Subcutaneous adipose tissue (tissue), 4 donors: ENCODE measurements around the gene DCXR. TPM values are rescaled to one million over a fixed set of nuclear protein-coding genes. Genes with fewer than 3 reads are reported as not detected.

Experiments
- total RNA-seq, 4 donors: library from RNA; depleted of rRNA; stranded (reverse); fragments of >200 nt; gene quantifications; one replicate each; pipeline ENCODE4 v1.1.0, GENCODE V29; 2016
- TF ChIP-seq, protein P1 (sequence below): fragments of 450-650 bp; IDR thresholded peaks from one replicate; pipeline ENCODE4 v1.5.1; 2016; ENCODE audit warnings: low read depth, mild to moderate bottlenecking, control low read depth, antibody characterized with exemption, moderate library complexity

The DCXR gene
- total RNA-seq, 4 donors from 2014 or later: 157 to 383 (median 255) TPM

DNA sequence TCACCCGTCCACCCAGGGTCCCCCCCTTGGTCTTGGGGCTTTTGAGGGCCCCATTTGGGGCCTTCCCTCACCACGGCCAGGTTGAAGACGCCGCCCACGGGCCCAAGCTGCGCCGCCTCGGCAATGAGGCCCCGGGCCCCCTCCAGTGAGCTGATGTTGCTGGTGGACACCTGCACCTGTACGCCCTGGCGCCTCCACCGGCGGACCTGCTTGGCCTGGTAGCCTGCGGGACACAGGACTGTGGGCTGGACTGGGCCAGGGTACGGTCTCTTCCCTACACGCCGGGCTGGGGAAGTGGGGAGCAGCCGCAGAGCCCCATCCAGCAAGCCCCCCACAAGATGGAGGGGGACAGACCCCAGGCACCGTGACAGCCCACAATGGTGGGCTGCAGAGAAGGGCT lies 45.0 kb upstream of the DCXR start:
- TF ChIP-seq, protein P1, sequence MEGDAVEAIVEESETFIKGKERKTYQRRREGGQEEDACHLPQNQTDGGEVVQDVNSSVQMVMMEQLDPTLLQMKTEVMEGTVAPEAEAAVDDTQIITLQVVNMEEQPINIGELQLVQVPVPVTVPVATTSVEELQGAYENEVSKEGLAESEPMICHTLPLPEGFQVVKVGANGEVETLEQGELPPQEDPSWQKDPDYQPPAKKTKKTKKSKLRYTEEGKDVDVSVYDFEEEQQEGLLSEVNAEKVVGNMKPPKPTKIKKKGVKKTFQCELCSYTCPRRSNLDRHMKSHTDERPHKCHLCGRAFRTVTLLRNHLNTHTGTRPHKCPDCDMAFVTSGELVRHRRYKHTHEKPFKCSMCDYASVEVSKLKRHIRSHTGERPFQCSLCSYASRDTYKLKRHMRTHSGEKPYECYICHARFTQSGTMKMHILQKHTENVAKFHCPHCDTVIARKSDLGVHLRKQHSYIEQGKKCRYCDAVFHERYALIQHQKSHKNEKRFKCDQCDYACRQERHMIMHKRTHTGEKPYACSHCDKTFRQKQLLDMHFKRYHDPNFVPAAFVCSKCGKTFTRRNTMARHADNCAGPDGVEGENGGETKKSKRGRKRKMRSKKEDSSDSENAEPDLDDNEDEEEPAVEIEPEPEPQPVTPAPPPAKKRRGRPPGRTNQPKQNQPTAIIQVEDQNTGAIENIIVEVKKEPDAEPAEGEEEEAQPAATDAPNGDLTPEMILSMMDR: no peak

DNA sequence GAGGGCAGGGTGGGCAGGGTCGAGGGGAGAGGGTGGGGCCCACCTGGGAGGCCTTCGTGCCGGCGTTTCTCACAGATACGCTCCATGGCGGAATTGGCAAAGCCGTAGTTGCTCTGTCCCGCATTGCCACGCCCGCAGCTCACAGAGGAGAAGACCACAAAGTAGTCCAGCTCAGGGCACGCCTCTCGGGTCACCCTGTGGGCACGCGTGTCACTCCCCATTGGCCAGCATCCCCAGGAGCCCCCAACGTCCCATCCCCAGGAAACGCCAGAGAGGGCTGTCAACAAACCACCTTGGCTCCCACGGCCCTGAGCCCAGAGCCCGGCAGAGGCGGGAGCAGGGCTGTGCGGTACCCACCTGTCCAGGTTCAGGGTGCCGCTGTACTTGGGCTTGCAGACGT lies 44.5 kb upstream of the DCXR start:
- TF ChIP-seq, protein P1: no peak

DNA sequence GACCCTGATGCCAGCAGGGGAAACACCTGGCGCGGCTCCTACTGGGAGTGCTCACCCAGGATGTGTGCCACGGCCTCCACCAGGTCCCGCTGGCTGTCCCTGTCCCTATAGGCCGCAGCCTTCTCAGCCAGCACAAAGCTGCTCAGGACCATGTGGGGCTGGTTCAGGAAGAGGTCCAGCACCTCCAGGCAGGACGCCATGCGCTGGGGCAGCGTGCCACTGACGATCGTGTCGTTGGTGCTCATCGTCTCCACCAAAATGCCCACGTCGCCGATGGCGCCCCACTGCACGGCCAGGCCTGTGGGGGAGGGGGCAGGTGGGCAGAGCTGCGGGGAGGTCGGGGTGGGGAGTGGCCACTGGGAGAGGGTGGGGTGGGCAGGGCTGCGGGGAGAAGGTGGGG lies 44.0 kb upstream of the DCXR start:
- TF ChIP-seq, protein P1: no peak

DNA sequence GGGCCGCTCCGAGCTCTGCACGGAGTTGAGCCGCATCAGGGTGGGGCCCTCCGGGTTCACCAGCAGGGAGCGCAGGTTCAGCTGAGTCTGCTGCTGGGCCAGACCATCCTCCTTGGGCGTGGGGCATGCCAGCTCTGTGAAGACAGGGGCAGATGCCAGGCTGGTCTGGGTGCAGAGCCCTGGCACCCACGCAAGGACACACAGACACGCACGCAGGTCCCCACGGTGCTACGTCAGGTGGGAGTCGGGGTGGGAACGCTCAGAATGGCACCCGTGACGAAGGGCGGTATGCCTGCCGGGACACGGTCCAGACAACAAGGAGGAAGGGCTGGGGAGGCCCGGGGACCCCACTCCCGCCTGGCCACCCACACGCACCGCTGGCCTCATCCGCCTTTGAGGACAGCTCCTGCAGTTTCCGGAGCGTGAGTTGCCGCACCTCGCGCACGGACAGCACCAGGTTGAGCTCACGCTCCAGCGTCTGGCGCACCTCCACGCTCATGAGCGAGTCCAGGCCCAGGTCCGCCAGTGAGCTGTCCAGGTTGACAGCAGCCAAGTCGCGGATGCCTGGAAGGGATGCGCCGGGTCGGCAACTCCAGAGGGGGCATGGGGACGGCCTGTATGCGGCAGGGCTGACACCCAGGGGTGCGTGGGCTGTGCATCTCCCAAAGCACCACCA lies 43.4 kb upstream of the DCXR start:
- TF ChIP-seq, protein P1: no peak

DNA sequence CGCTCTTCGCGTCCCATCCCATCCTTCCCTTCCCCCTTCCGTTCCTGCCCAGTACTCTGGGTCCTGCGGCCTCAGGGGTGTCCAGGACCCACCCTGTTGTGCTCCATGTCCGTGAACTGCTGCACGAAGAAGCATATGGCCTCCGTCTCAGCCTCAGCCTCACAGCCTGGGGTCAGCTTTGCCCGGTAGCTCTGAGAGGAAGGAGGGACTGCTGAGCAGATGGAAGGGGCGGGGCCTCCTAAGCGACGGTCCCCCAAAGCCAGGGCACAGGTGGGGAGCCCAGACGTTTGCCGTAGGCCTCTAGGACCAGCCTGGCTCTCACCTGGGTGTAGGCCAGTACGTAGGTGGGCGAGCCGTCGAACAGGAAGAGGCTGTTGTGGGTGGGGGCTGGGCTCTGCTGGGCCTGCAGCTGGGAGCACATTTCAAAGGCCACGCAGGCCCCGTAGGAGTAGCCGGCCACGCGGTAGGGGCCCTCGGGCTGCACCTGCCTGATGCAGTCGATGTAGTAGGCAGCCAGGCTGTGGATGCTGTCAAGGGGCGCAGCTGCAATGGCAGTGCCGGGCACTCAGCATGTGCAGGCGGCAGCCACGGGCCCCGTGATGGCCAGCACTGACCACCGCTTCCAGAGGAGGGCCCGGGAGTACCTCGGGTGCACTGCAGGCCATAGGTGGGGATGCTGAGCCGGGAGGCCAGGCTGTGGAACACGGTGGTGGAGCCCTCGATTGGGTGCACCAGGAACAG lies 42.7 kb upstream of the DCXR start:
- TF ChIP-seq, protein P1: no peak

DNA sequence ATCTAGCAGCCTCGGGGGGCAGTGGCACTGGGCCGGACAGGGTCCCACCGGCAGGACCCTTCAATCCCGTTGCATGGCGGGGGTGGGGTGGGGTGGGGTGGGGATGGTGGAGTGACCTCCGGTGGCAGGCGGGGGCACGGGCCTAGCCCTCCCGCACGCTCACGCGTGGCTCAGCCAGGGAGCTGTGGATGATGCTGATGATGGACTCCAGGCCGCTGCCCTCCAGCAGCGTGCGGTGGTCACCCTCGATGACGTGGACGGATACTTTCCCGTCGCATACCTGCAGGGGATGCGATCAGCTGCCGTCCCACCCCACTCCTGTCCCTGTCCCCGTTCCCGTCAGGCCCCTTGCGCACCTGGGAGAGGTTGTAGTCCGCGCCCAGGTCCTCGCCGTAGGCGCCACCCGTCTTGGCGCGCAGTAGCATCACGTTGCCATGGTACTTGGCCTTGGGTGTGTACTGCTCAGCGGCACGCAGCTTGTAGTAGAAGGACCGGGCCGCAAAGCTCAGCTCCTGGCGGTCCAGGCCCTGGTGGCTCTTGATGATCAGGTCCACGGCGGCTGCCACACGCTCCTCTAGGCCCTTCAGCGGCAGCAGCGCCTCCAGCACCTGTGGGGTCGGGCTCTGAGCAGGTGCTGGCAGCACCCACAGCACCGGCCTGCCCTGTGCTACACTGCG lies 41.6 kb upstream of the DCXR start:
- TF ChIP-seq, protein P1: no peak

DNA sequence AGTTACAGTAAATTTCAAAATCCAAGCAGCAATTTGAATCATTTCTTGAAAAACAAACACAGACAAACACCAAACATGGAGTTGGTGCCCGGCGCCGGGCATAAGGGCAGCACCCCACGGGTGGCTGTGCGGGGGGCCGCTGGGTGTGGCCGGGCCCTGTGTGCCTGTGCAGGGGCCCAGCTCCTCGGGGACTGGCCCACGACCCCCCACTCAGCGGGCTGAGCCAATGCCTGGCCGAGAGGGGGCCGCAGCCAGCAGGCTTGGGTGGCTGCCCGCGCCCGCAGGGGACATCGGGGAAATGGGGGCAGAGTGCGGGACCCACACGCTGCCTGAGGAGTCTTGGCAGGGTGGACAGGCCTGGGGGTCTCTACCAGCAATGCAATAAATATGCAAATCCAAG lies 40.9 kb upstream of the DCXR start:
- TF ChIP-seq, protein P1: no peak
